DMS 273 (cell line): ENCODE results near the gene HOXC9.

ENCODE experiments used
- DNase-seq: peaks from one replicate; lab custom pipeline; 2025; ENCODE audit not compliant: unreplicated experiment; lab: John Stamatoyannopoulos, UW

Gene HOXC9

GRCh38 chr12:53999559-54000115 lies 324 bp upstream of the HOXC9 start:
- no peak for DNase-seq

GRCh38 chr12:54001283-54002187 lies 1.6 kb downstream of the HOXC9 start:
- DNase-seq, result no peak

GRCh38 chr12:54002278-54002914 lies 2.4 kb downstream of the HOXC9 start:
- DNase-seq, result no peak

- no peak for DNase-seq
Measured at GRCh38 chr12:54002915-54003389, 3.0 kb downstream of the HOXC9 start.

- DNase-seq, result no peak
Measured at GRCh38 chr12:54003625-54004024, 3.7 kb downstream of the HOXC9 start.

- peak; percentile 26 for DNase-seq
Measured at GRCh38 chr12:54004063-54004840, 4.3 kb downstream of the HOXC9 start.

GRCh38 chr12:54004841-54005530 lies 5.0 kb downstream of the HOXC9 start:
- no peak for DNase-seq

GRCh38 chr12:54005531-54005852 lies 5.5 kb downstream of the HOXC9 start:
- DNase-seq, result no peak

- peak; percentile 90 for DNase-seq
Measured at GRCh38 chr12:54005853-54006558, 6.0 kb downstream of the HOXC9 start.

GRCh38 chr12:54006559-54007220 lies 6.7 kb downstream of the HOXC9 start:
- no peak for DNase-seq

GRCh38 chr12:54007538-54008259 lies 7.7 kb downstream of the HOXC9 start:
- DNase-seq, result no peak

GRCh38 chr12:54008260-54008552 lies 8.2 kb downstream of the HOXC9 start:
- DNase-seq, result no peak

GRCh38 chr12:54009171-54010052 lies 9.5 kb downstream of the HOXC9 start:
- peak; percentile 64 for DNase-seq

- no peak for DNase-seq
Measured at GRCh38 chr12:54010053-54010971, 10.4 kb downstream of the HOXC9 start.

- DNase-seq, result no peak
Measured at GRCh38 chr12:54010972-54011664, 11.2 kb downstream of the HOXC9 start.
